Caki2 (cell line): Measurements from ENCODE around the gene BLM. TPM values are rescaled to one million over a fixed set of nuclear protein-coding genes. Genes with fewer than 3 reads are reported as not detected.

Experiments used
- DNase-seq: peaks from one replicate; pipeline ENCODE4 v3.0.0-alpha.2; 2015; ENCODE audit warnings: low read depth
- in situ Hi-C: cut with HindIII; loops from 2 replicates; pipeline ENCODE4 v1.10.0; 2016; ENCODE audit warnings: low sequenced_read_pairs, low pct_unique_long_range_greater_than_20kb, mixed read lengths
- total RNA-seq: library from RNA; depleted of rRNA; stranded (reverse); fragments of >200 nt; shearing (Covaris generic); gene quantifications from 2 replicates; pipeline ENCODE4 v1.2.3, GENCODE V29; 2014; ENCODE audit warnings: low replicate concordance

BLM gene
- total RNA-seq, 1 experiment from 2014 or later: 12.5 TPM

DNA sequence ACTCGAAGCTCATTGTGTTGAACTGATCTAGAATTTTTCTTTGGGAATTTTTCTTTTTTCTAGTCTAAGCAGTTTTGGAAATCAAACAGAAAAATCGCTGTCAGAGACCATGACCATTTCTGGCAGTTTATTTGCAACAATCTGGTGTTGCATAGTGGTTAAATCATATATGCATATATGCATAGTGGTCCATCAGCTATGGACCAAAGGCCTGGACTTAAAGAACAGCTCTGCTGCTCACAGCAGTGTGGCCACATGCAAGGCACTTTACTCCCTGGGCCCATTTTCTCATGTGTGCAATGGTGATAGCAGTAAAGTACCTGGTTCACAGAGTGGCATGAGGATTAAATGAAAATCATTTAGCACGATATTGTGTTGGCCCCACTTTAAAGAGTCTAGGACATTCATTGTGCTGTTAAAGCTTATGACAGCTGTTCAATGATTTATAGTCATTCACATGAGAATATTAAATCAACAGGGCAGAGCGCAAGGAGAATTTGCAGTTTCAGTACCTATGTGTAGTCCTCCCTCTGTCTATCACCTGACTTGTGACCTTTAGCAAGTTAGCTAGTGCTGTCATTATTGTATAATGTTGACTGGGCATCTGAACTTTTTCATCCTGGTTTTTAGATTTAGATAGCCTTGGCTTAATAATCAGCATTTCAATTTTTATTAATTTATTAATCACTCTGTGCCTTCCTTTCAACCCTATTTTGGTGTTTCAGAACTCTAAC, 46.4 kb downstream of the BLM start:
- no peak for DNase-seq
- in situ Hi-C loops: no loop called here

DNA sequence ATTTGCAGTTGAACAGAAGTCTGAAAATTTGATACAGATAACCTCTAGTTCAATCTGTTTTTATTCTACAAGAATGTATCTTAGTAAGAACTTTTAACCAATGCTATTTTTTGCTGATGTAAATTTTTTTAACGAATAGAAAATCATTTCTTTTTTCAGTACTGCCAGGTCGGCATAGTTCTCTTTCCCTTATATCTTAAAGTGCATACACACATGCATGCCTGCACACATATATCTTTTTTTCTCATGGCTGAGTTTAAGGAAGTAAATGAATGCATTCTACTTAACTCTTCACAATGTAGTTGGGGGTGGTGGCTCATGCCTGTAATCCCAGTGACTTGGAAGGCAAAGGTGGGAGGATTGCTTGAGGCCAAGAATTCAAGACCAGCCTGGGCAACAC, 48.4 kb downstream of the BLM start:
- in situ Hi-C loops: no loop called here
- no peak for DNase-seq

DNA sequence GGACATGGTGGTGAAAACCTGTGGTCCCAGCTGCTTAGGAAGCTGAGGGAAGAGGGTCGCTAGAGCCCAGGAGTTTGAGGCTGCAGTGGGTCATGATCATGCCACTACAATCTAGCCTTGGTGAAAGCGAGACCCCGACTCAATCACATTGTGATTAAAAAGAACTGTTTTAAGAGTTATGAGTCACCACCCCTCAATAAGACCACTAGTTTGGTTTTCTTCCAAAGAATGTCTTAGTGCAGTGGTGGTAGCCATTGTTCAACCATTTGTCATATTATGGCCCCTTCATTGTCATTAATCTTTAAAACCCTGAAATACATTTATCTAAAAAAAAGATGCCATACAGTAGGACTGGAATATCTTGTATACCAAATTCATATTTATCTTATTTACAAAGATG, 48.8 kb downstream of the BLM start:
- in situ Hi-C loops: no loop called here
- no peak for DNase-seq

DNA sequence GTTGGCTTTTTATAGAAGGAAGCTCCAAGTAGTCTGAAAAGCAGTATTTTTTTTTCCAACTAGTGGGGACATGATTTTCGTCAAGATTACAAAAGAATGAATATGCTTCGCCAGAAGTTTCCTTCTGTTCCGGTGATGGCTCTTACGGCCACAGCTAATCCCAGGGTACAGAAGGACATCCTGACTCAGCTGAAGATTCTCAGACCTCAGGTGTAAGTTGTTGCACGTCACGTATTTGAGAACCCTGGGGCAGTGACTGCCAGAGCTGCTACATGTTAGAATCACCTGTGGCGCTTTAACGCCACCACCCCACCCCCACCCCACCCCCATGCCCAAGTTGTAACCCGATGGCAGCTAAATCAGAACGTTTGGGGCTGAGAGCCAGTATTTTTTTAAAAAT, 52.2 kb downstream of the BLM start:
- in situ Hi-C loops: no loop called here
- DNase-seq: no peak

DNA sequence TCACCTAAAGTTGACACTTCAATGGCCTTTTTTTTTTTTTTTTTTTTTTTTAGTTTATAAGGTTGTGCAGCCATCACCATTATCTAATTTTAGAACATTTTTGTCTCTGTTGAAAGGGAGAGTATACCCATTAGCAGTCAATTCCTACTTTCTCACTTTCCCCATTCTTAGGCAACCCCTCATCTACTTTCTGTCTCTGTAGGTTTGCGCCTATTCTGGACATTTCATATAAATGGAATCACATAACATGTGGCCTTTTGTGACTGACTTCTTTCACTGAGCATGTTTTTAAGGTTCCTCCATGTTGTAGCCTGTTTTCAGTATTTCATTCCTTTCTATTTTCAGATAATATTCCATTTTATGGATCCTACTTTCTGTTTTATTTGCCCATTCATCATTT, 56.3 kb downstream of the BLM start:
- no peak for DNase-seq
- in situ Hi-C loops: no loop called here

DNA sequence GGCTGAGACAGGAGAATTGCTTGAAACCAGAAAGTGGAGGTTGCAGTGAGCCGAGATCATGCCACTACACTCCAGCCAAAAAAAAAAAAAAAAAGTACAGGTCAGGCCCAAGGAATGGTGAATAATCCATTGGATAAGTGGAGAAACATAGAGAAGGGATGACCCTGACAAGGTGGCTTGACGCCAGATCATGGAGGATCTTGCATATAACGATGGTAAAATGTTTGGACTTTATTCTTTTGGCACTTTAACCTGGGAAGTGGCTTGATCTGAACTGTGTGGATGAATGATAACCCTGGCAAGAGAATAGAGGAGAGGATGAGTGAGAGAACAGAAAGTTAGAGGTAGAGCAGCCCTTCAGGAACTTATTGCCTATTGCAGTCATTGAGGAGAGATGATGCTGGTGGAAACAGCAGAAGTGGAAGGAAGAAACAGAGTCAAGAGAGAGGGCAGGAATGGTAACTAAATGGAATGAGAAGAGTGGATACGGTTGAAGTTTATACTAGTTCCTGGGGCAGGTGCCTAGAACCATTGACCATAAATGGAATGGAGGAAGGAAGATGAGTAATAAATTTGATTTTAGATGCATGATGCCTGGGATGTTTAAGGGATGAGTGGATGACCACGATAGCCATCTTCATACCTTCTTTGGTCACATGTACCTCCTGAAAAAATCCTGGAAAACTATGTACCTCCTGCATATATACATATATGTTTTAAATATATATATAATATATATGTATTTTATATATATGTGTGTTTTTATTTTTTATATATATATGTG, 57.8 kb downstream of the BLM start:
- peak; percentile 64 for DNase-seq
- in situ Hi-C loops: no loop called here

DNA sequence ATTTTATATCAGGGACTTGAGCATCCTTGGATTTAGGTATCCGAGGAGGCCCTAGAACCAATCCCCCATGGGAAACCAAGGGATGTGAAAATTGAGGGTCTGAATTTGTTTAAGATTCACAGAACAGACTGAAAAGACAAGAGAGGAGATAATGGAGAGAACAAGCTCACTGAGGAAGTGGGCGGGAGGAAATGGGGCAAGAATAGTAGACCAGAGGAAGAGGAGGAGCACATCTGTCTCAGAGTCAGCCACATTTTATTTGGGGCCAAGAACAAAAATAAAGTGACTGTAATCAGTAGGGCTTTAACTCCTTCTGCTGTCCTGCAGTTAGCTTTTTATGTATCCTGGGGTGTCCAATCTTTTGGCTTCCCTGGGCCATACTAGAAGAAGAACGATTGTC, 63.8 kb downstream of the BLM start:
- in situ Hi-C loops: no loop called here
- DNase-seq: no peak

DNA sequence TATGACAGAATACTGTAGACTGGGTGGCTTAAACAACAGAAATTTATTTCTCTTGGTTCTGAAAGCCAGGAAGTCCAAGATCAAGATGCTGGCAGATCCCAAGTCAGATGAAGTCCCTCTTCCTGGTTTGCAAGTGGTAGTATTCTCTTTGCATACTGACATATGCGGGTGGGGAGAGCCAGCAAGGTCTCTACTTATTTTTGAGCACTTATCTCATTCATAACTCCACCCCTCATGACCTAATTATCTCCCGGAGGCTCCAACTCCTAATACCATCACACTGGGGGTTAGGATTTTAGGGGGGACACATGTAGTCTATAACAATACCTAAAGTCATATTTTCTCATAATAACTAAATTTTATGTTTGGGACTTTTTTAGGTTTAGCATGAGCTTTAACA, 65.3 kb downstream of the BLM start:
- in situ Hi-C loops: no loop called here
- no peak for DNase-seq

DNA sequence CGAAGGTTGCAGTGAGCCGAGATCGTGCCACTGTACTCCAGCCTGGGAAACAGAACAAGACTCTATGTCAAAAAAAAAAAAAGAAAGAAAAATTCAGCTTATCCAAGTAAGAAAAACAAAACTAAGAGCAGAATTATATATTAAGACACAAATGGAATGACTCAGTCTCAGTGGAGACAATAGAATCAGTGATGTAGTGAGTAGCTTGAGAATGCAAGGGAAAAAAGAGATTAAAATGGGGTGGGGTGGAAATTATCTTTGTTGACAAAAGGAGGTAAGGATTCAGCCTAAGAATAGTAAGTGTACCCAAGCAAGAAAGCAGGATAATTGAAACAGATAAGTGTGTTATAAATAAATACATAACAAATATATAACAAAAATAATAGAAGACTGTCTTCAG, 70.7 kb downstream of the BLM start:
- peak; percentile 54 for DNase-seq
- in situ Hi-C loops: no loop called here

DNA sequence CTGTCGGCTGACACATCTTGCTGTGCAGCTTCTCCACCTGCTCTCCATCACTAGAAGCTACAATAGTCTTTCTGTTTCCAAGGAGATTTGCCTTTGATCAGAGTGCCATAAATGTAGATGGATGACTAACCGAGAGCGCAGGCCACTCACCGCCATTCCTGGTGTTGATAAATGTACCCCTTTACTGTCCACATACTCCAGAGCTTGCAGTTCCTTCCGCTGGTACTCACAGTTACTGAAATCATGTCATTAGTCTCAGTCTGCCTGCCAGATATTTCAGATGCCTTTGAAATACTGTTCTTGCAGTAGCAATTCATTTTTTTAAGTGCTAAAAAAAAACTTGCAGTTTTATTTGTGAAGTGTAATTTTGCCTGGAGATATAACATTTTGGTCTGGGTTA, 72.3 kb downstream of the BLM start:
- in situ Hi-C loops: no loop called here
- DNase-seq: no peak

DNA sequence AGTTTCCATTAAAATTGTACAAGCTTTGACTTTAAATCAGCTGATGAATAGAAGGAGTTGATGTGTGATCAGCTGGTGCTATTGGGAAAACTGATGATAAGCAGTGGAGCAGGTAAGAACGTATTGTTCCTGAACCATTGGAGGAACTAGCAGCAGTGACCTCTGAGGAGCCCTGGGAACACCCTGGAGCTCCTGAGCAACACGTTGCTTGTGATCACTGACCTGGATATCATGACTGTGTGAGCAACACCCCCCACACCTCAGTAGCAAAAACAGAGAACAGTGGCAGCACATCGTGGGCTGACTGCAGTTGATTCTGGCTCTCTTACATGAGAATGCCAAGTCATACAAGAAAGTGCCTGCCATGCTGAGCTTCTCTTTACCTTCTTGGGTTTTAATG, 72.9 kb downstream of the BLM start:
- peak; percentile 64 for DNase-seq
- in situ Hi-C loops: no loop called here

DNA sequence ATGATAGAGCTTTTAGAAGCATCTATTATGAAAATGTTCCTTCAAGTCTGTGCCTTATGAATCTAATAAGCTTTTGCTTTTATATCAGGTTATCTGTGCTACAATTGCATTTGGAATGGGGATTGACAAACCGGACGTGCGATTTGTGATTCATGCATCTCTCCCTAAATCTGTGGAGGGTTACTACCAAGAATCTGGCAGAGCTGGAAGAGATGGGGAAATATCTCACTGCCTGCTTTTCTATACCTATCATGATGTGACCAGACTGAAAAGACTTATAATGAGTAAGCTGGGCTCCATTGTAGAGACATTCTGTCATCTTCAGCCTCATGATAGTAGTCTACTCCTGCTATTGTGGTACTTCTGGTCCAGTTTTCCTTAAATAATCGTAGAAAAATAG, 73.4 kb downstream of the BLM start:
- in situ Hi-C loops: no loop called here
- no peak for DNase-seq

DNA sequence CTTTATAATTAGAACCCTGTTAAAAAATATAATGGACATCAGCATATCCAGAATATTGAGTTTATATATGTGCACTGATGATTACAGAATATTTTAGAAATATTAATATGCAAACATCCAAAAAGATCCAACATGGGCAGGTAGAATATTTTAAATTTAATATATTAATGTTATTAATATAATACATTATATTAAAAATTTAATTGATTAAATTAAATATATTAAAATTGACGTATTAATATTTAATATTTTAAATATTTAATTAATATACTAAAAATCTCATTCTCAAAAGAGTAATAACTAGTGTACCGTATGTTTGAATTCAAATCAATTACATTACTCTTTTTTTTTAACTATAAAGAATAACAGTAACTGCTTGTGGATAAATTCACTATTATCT, 77.4 kb downstream of the BLM start:
- DNase-seq: no peak
- in situ Hi-C loops: no loop called here

DNA sequence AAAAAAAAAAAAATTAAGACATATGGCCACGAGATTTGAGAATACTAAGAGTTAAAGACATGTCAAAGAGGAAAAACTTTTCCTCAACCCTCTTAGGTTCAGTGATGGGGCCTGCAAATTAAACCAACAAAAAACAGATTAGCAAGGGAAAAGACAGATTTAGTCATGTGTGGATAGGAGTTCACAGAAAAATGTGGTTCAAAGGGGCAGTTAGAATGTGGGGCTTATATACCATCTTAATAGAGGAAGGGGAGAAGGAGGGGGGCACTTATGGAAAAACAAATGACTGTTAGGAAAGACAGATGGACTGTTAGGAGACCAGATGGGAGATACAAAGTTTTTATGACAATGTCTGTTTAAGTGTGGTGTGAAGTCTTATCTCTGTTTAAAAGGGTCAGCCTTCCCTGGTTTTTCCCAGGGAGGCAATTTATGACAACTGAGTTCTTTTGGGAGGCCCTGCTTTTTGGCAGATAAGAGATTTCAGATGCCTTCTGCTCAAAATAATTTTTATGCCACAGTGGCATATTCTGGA, 82.6 kb downstream of the BLM start:
- in situ Hi-C loops: no loop called here
- no peak for DNase-seq

DNA sequence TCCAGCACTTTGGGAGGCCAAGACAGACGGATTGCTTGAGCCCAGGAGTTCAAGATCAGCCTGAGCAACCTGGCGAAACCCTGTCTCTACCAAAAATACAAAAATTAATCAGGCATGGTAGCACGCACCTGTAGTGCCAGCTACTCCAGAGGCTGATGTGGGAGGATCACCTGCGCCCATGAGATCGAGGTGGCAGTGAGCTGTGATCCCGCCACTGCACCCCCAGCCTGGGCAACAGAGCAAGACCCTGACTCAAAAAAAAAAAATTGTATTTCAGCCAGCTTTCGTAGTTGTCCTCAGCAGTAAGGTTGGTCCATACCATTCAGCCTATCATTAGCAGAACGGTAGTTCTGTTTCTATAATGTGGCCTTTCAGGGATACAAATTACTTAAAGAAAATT, 84.7 kb downstream of the BLM start:
- no peak for DNase-seq

DNA sequence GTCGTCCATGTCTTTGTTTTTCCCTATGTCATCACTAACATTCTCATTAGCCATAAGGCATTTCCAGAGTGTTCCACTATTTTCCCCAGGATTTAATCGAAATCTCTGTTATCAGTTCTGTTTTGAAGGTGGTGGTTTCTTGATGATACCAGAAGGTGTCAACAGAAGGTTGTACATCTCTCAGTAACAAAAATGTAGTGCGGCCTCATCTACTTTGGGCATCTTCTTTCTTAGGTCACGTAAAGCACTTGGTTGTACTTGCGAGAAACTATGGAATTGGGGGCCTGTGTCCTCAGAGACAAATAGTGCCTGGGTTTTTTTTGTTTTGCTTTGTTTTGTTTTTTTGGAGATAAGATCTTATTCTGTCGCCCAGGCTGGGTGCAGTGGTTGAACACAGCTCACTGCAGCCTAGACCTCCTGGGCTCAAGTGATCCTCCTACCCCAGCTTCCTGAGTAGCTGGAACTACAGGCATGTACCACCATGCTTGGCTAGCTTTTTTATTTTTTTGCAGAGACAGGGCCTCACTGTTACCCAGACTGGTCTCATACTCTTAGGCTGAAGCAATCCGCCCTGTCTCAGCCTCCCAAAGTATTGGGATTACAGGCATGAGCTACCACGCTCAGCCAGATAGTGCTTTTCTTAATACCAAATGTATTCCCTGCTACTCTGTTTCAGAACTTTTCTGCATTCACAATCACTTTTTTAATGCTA, 90.1 kb downstream of the BLM start:
- no peak for DNase-seq
- in situ Hi-C loops: no loop called here

More for the DNA sequence above, 84.7 kb downstream of the BLM start:
- in situ Hi-C loops: no loop called here

DNA sequence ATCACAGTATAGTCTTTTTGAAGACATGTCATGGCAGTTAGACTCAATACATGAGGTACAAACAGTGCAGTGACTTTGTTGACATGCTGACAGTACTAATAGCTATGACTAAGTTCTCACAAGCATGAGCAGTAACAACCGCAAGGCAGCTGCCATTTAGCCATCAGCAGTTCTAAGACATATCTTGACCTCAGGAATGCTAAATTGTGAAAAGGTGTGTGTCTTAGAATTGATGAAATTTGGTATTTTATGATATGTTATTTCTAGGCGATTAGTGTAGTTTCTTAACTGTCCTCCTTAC, 90.6 kb downstream of the BLM start:
- in situ Hi-C loops: no loop called here
- DNase-seq: no peak

DNA sequence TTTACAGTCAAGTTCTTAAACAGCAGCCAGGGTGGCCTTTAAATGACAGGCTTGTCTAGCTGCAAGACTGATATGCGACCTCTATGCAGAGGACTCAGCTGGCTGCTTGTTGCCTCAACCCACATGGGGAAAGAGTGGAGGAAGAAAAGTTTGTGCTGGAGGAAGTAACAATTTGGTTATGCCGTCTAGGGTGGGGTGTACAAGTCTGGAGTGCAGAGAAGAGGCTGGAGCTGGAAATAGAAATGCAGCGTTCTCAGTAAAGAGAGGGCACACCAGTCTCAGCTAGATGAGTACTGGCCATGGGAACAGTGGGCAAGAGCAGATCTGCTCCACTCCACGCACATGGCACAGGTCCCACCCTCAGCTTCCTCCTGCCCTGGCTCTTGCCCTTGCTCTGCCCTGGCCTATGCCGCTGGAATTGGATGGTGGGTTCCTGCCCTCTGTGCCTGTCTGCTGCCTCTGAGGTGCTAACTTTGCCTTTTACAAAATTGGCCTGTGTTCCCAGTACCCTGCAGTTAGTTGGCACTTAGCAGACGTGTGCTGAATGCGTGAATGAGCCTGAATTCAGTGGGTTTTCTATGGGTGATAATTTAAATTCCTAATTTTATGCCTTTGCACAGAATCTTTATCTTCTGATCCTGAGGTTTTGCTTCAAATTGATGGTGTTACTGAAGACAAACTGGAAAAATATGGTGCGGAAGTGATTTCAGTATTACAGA, 91.5 kb downstream of the BLM start:
- no peak for DNase-seq
- in situ Hi-C loops: no loop called here

DNA sequence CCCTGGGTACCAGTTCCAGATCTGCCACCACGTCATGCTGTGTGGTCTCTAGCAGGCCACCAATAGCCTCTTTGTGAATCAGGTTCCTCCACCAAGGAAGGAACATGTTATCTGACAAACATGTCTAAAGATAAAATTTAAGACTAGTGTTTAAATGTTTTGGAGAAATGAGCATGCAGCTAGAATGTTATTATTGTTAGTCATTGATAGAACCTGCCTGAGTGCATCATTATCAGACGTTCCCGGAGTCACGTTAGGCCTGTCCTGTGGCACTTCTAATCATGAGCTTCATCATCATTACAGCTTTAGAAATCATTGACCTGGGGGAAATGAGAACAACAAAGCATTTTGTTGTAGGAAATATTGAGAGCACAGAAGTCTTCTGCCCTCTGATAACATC, 92.4 kb downstream of the BLM start:
- in situ Hi-C loops: no loop called here
- DNase-seq: no peak
